Measurements from ENCODE around the gene KIAA0930.
A peak's percentile ranks its signal among the peaks of the same experiment; 100 is the strongest.

The KIAA0930 gene

DNA sequence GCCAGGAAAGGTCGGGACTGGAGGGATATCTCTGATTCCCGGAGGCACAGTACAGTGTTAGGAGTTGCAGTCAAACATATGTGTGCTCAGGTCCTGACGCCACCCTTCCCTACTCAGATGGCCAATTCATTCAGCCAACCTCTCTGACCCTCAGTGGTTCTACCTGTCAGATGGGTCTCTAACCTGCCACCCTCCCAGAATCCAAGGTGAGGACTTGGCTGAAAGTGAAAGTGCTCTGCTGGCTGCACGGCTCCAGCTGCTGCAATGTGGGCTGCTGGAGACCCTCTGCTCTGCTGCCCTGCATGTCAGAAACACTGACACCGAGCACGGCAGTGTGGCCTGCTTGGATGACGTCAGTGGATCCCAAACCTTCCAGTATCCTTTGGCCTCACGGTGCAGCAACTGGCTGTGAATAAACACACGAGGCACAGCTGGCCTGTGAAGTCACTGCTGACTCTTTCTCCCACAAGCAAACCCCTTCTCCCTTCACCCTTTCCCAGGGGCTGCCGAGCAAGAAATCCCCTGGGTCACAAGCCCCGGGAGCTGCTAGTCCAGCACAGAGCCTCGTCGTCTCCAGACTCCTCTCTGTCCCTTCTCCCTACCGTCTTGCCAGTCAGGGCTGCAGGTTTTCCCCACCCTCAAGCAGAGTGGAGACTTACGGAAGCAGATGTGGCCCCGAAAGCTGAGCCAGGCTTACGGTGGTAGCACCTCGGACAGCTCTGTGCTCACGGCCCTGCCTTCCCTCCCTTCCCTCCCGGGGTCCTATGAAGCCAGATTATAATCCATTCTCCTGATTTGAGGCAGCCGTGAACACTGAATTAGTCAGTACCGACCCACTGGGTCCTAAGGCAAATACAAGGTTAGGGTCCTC is 24.3 kb downstream of the KIAA0930 start:
- no peak for DNase-seq (ENCODE audit: low read depth in 3 of 3)

DNA sequence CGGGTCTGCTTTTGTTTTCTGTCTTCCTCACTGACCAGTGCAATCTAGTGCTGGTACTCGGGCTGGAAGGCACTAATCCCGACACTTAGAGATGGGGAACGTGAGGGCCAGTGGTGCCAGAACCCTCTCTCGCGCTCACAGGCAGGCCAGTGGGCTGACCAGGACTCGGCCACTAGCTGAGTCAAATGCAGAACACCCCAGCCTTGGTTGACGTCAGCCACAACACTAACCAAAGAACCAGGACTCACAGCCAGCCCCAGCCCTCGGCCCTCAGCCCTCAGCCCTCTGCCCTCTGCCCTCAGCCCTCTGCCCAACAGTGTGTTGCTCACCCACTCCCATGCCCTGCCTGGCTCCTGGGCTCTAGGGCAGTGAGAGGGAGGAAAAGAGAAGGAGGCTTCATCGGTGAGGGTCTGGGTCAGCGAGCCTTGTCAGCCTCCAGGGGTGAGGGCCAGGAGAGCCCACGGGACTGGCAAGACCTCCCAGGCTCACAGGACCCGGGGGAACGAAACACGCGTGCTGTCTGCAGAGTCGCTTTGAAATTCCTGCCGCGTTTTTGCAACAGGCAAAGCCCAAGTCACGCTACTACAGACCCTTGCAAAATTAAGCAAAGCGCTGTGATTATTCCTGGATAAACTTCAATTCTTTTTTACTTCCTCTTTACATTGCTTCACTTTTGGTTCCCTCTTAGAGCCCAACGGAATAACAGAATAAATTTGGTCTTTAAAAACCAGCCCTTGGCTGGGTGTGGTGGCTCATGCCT is 27.5 kb downstream of the KIAA0930 start:
- DNase-seq (ENCODE audit: low read depth in 3 of 3) = no peak

DNA sequence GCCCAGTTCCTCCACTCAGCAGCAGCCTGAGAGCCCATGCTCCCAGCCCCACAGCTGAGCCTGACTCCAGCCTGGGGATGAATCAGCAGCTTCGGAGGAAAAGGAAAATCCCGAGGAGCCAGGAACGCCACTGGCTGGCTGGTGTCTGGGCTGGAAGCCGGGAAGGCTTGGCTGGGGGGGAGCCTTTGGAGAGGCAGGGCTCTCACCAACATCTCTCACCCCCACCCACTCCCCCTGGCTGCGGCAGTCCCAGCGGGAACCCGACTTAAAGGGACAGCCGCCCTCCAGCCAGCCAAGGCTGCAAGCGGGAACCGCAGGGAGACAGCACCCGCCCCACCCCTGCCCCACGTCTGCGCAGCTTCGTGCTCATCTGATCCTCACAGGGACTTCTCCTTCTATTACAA is 28.4 kb downstream of the KIAA0930 start:
- DNase-seq (ENCODE audit: low read depth in 3 of 3) = no peak

DNA sequence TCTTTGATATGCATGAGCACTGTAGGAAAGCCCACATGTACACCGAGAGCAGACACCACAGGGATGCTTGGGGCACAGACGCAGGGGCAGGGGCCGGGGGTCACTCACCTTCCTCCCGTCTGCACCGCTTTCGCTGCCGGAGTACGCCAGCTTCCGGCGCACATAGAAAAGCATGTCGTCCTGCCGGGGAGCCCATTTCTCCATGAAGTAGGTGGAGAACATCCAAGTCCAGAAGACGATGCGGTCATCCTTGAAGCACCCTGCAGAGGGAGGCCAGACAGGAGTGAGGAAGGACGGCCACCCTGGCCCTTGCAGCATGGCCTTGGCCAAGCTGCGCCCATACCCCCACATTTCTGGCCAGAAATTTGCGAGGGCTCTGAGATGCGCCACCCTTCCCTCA is 28.8 kb downstream of the KIAA0930 start:
- DNase-seq (ENCODE audit: low read depth in 3 of 3) = no peak

DNA sequence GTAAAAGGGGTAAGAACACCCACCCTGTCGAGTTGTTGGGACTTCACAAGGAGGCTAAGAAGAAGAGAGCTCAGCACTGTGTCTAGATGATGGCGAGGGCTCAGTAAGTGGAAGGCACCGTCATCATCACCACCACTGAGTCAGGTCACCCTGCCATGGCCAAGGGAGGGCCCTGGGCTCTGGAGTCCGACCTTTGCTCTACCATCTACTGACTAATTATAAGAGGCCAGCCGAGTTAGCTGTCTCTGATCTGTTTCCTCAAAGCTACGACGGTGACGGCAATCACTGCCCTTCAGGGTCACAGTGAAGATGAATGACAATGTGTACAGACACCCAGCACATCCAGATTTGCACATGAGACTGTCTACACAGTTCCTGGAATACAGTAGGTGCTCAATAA is 29.3 kb downstream of the KIAA0930 start:
- no peak for DNase-seq (ENCODE audit: low read depth in 3 of 3)

DNA sequence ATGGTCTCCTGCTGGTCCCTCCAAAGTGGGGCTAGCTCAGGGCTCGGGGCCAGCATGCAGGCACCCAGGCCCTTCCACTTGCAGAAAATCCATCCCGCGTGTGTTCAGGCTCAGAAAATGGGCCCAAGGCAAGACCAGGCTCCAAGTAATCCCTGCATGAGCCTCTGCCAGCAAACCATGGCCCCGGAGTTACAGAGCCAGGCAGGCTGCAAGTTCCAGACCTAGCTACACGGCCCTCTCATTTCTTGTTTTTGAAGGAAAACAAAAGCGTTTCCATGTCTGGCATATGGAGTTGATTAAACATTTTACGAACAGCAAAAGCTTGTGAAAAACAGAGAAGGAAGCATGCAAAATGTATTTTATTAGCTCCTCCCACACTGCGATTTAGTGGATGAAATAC is 29.7 kb downstream of the KIAA0930 start:
- DNase-seq (ENCODE audit: low read depth in 3 of 3) = no peak

DNA sequence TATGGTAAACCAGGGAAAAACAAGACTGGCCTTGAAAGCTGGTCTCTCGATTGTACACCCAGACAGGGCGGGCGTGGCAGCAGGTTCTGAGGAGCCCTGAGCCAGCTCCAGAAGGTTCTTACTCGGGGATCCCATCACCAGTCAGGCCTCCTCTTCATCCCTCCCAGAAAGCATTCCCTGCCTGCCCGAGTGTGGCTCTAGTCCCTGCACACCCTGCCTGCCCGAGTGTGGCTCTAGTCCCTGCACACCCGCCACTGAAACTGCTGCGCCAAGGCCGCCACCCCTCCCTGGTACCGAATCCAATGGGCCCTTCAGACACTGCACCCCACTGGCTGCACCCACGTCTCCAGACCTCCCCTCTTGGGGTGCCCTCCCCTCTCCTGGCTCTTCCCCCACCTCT is 30.1 kb downstream of the KIAA0930 start:
- no peak for DNase-seq (ENCODE audit: low read depth in 3 of 3)

DNA sequence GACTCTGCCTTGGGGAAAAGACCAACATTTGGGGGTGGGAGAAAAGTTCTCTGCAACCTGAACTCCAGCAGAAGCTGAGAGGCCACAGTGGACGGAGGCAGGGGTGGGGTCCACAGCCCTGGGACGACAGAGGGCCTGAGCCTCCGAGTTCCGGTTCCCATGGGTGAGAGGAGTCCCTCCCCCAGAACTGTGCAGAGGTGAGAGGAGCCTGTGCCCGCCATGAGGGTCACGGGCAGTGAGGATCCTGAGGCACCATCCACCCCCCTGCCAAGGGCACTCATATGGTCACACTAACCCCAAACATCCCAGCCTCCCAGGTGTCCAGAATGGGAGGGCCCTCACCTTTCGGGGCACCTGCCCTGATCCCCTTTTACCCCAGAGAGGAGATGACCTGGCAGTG is 30.5 kb downstream of the KIAA0930 start:
- no peak for DNase-seq (ENCODE audit: low read depth in 3 of 3)

DNA sequence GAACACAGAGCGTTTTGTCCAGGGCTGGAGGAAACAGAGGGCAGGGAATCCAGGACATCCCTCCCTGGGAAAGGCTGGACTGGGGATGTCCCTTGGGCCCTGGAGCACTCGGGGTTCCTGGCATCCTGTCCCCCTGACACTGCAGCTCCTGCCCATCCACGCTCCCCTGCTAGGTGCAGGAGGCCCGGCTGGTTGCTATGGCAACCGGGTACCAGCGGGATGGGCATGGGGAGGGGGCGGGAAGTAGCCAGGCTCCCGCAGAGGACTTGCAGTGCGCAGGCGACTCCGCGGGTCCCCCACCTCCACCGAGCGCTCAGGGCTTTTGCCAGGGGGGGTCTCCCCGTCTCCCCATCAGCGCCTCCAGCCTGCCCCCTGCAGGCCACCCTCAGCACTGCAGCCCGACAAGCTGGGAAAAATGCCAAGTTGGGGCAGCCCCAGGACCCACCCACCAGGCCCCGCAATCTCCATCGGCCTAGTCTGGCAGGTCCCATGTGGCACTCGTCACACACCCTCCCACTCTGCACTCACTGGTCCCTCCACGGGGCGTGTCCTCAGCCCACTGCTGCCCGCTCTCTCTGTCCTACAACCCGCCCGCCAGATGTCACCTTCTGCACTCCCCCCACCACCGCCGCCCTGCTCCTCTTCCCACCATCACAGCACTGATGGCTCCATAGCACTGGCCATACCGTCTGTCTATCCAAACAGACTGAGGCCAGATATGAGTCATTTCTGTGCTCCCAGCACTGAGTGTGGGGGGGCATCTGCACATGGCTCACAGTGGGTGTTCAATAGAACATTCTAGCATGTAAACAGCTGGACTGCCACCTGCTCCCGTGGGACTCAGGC is 31.5 kb downstream of the KIAA0930 start:
- DNase-seq (ENCODE audit: low read depth in 3 of 3) = peak in 1 of 3 experiments; percentile 9

DNA sequence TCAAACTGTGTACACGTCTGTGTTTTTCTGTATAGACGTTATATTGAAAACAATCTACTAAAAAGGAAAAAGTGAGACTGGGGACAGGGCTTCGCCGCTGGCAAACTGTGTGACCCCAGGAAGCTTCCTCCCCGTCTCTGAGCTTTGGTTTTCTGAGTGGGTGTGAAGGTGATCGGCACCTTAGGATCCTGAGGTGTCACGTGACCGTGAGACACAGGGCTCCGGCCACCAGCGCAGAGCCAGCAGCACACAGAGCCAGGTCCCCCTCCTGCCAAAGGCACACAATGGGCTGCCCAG is 32.0 kb downstream of the KIAA0930 start:
- DNase-seq (ENCODE audit: low read depth in 3 of 3) = no peak

DNA sequence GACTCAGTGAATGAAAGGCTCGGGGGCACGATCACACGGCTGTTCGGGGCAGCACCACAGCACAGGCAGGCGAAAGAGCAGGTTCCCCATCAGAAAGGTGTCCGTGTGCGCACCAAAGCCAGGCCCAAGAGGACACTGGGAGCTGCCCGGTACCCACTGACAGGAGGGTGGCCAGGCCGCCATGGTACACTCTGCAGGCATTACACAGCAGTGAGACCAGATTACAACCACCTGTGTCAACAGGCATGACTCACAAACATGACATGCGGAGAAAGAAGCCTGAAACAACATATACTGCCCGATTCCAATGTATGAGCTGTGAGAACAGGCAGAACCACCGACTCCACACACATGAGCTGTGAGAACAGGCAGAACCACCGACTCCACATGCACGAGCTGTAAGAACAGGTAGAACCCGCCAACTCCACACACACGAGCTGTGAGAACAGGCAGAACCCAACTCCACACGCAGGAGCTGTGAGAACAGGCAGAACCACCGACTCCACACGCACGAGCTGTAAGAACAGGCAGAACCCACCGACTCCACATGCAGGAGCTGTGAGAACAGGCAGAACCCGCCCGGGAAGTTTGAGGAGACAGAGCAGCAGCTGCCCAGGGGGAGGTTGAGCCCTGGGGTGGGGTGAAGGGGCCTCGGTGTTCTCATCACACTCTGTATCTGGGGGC is 32.6 kb downstream of the KIAA0930 start:
- DNase-seq (ENCODE audit: low read depth in 3 of 3) = no peak

DNA sequence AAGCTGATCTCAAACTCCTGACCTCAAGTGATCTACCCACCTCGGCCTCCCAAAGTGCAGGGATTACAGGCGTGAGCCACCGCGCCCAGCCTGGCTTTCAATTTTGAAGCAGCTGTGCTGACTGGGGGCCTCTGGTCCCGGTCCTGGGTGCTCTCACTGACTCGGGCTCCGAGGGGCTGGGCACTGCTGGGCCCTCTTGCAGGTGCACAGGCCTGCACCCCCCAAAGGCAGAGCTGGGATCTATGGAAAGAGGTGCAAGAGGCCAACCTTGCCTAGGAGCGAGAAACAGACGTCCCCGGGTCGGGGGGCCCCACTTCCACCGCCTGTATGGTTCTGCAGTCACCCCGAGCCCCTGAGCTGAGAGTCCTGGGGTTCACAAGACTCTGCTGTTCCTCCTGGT is 33.2 kb downstream of the KIAA0930 start:
- no peak for DNase-seq (ENCODE audit: low read depth in 3 of 3)

DNA sequence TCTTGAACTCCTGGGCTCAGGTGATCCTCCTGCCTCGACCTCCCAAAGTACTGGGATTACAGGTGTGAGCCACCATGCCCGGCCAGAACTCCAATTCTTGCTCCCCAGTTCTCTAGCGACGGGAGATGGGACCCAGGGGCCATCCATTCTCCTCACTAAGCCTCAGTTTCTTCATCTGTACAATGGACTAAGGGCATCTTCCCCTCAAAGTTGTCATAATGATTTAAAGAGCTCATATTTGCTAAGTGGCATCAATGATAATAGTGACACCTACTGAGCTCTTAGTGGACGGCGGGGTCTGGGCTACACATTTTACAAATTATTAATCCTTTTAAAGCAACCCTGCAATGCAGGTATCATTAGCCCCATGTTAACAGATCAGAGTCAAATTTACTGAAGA is 34.5 kb downstream of the KIAA0930 start:
- DNase-seq (ENCODE audit: low read depth in 3 of 3) = no peak

DNA sequence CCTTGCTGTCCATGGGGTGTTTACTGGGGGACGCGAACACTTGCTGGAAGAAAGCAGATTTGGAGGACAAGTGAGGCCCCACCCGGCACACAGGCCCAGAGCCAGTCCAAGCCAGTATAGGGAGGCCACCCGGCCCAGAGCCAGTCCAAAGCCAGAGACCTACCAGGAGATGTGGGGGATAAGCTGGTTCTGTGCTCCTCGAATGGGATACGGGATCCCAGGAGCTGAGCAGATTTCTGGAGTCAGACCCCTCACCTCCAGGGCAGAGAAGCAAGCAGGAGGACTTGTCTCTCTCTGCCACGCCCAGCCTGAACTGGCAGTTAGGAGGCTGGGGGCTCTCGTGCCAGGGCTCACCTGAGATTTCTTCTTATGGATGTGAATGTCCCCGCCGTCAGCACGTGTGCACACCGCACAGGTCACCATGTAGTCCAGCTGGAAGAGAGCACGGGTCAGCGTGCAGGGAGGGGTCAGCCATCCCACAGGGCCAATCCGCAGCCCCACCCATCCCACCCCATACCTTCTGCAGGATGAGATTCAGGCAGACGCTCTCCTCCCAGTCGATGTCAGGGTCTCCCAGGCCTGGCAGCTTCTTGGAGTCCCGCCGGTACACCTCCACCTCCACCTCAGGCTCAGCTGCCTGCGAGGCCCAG is 35.3 kb downstream of the KIAA0930 start:
- DNase-seq (ENCODE audit: low read depth in 3 of 3) = no peak

DNA sequence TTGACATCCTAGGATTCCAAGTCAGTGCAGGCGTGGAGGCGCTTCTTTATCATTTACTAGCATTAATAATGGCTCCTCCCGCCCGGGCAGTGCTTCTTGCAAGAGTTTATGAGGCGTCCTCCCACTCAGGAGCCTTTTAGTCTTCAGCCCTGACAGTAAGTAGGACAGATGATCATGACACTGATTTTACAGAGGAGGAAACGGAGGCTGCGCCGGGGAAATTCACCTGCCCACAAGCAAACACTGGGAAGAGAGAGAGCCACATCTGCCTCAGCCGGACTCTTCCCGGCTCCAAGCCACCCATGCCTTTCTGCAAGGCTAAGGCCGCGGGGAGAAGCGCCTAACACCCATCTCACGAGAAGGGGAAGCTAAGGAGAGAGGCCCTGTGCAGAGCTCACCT is 35.9 kb downstream of the KIAA0930 start:
- DNase-seq (ENCODE audit: low read depth in 3 of 3) = no peak

DNA sequence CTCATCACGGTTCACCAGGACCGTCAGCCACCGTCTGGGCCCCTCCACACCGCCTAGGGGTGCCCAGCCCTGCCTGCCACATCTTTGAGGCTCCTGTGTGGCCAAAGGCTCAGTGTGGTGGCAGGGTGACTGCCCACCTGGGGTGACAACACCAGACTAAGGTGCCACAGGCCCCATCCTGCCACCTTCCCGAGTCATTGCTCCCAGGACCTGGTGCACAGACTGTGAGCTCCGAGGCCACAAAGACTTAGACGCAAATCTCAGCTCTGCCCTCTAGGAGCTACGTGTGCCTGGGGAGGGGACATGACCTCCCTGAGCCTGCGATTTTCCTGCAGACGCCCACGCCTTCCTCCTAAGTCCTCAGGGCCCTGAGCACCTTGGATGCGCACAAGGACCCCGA is 36.5 kb downstream of the KIAA0930 start:
- DNase-seq (ENCODE audit: low read depth in 3 of 3) = no peak

DNA sequence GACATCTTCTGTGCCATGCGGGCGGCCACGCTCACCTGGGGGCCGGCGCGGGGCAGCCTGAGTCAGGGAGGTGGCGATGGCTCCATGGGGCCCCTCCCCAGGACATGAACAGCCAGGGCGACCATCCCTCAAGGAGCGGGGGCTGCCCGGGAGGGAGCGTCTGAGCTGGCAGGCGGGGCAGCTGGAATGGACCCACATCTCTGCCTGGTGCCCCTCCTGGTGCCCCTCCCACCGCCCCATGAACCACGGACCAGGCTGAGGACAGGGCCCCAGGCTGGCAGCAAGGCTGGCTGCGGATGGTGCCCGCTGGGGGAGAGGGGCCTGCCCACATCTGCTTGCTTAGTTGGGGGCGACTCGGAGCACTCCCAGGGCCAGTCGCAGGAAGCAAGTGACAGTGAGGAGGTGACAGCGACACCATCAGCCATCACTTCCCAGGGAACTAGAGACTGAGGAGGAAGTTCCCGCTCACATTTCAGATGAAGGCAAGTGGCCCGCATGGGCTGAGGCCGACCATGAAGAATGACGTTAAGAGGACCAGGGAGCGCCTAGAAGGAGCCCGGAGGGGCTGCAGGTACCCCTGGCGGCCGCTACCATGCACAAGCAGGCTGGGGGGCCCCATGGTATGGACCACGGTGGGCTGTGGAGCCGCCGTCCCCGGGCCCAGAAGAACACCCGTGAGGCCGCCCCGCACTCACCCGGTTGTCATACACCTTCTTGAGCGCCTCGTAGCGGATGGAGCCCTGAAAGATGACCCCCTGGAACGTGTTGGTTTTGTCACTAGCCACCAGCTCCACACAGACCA is 37.3 kb downstream of the KIAA0930 start:
- DNase-seq (ENCODE audit: low read depth in 3 of 3) = no peak

DNA sequence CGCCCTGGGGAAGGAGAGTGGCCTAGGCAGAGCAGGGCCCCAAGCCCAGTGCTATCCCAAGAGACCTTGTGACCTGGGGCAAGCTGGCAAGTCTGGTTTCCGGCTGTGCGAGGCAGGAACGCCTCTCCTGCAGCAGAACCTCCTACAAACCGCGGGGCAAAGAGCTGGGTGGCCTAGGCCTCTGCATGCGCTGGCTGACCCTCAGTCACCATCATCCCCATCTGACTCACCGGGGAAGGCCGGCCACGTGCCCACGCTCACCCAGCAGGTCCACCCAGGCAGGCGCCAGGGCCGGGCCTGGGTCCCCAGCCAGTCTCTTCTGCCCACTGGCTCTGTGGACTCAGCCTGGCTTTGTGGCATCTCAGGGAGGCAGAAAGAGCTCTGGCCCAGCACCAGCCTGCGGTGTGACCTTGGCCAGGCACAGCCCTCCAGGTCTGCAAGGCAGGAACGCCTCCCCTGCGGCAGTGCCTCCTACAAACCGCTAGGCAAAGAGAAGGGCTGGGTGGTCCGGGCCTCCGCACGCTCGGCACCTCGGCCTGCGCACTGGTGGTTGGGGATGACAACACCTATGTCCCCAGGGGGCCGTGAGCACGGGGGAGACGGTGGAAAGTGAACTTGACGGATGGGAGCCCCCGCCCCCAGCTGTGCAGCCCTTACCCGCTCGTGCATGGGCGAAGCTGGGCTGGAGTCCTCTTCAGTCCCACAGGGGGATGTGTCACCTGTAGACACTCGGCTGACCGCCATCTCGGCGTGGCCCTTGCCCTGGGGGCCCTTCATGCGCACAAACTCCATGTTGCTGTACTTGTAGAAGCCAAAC is 38.2 kb downstream of the KIAA0930 start:
- DNase-seq (ENCODE audit: low read depth in 3 of 3) = no peak

DNA sequence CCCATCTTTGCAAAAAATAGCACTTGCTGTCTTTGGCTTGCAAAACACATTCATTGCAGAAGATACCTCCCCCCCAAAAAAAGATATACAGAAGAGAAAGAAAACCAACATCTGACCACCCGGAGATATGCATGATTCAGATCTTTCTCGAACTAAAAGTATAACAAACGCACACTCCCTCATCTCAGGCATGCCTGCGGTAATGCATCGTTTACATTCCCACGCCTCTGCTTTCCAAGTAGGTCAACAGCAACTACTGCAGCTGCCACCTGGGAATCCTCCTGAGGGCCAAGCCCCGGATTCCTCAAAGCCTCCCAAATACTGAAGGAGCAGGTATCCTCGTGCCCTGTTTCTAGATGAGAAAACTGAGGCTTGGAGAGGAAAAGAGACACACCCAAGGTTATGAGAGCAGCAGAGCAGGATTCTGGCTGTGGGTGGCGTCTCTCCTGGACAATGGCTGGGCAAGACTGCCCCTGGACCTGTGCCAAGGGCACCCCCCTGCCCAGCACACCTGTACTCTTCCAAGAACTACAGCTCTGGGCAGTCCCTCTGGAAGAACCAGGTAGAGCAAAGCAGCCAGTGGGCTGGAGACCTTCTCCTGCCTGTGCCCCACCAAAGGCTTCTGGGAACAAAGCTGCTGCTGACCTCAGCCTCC is 38.9 kb downstream of the KIAA0930 start:
- DNase-seq (ENCODE audit: low read depth in 3 of 3) = no peak

Data from stimulated activated CD4-positive, alpha-beta T cell treated with anti-CD3 and anti-CD28 coated beads, TNF-alpha, amount 100 ng/mL, for 4 hours (primary cell).